ENCODE data around the gene CLRN2. TPM values are rescaled to one million over a fixed set of nuclear protein-coding genes. Genes with fewer than 3 reads are reported as not detected.
"Not testable (repeated sequence)": the region's sequence is repeated elsewhere in the genome, so short reads cannot be mapped to it uniquely, and the experiment has no call there.

Gene CLRN2
- polyA plus RNA-seq, 3 donors: not detected

- WGBS, 3 donors: 78 to 85% (median 84%) methylated on average over 8 of the region's 8 CpGs
Measured at GRCh38 chr4:17561195-17561909, 46.4 kb downstream of the CLRN2 start.

GRCh38 chr4:17562157-17562556 is 47.2 kb downstream of the CLRN2 start:
- no peak overlapping the region for H3K27ac ChIP-seq (ENCODE audit: low read depth, low read length)
- WGBS, 3 donors: 48 to 77% (median 64%) methylated on average over 1 of the region's 1 CpG

More at GRCh38 chr4:17561195-17561909, 46.4 kb downstream of the CLRN2 start:
- H3K27ac ChIP-seq (ENCODE audit: low read depth, low read length): no peak overlapping the region

GRCh38 chr4:17565846-17566245 is 50.9 kb downstream of the CLRN2 start:
- no peak overlapping the region for H3K27ac ChIP-seq (ENCODE audit: low read depth, low read length)
- WGBS, 3 donors: 93 to 95% (median 93%) methylated on average over 3 of the region's 3 CpGs

GRCh38 chr4:17567271-17567670 is 52.3 kb downstream of the CLRN2 start:
- 77 to 88% (median 87%) methylated on average over 2 of the region's 2 CpGs for WGBS, 3 donors
- H3K27ac ChIP-seq (ENCODE audit: low read depth, low read length): no peak overlapping the region

GRCh38 chr4:17574206-17574605 is 59.2 kb downstream of the CLRN2 start:
- no peak overlapping the region for H3K27ac ChIP-seq (ENCODE audit: low read depth, low read length)
- 89 to 92% (median 91%) methylated on average over 4 of the region's 4 CpGs for WGBS, 3 donors

GRCh38 chr4:17575177-17575576 is 60.2 kb downstream of the CLRN2 start:
- WGBS, 3 donors: 94 to 97% (median 95%) methylated on average over 12 of the region's 12 CpGs
- H3K27ac ChIP-seq (ENCODE audit: low read depth, low read length): not testable (repeated sequence)

Other genes with a start within 250 kb of the CLRN2 start
- 10 to 100 TPM; 20.6 to 90.0 (median 64.4) TPM for gene QDPR, start 3.1 kb upstream of the CLRN2 start, polyA plus RNA-seq
- gene LAP3, start 62.0 kb downstream of the CLRN2 start, polyA plus RNA-seq: 100 to 1,000 TPM in 1 of 3 donors, 10 to 100 TPM in 2; 30.7 to 101 (median 74.3) TPM
- 10 to 100 TPM in 2 of 3 donors, 1 to 10 TPM in 1; 5.5 to 14.7 (median 13.1) TPM for gene MED28, start 99.5 kb downstream of the CLRN2 start, polyA plus RNA-seq

Data from adipose tissue (tissue), 3 donors.